Gastroesophageal sphincter (tissue), 4 donors: ENCODE results near the gene WNT2. TPM values are rescaled to one million over a fixed set of nuclear protein-coding genes. Genes with fewer than 3 reads are reported as not detected.

ENCODE experiments used
- ATAC-seq: fragments of 150-250 bp; one replicate; pipeline ENCODE4 v1.9.1; 2016; ENCODE audit warnings: mild to moderate bottlenecking, moderate library complexity
- H3K27ac ChIP-seq, 4 donors: fragments of 200-600 bp; sonication (generic) in 3 of 4; 1 replicate in 3 of 4; 2 replicates in 1 of 4; pipeline ENCODE4 v1.5.1; 2016 to 2019
- H3K27me3 ChIP-seq: fragments of 200-600 bp; sonication (generic); one replicate; pipeline ENCODE4 v1.5.1; 2019
- H3K36me3 ChIP-seq, 2 donors: fragments of 200-600 bp; sonication (generic); one replicate each; pipeline ENCODE4 v1.5.1; 2019; ENCODE audit warnings: control low read depth in 1 of 2
- H3K4me1 ChIP-seq, 3 donors: fragments of 200-600 bp; sonication (generic); 1 replicate in 2 of 3; 2 replicates in 1 of 3; pipeline ENCODE4 v1.5.1; 2016 to 2019; ENCODE audit warnings: control low read depth in 2 of 3
- H3K4me3 ChIP-seq, 2 donors: fragments of 200-600 bp; sonication (generic); one replicate each; pipeline ENCODE4 v1.5.1; 2019; ENCODE audit warnings: mild to moderate bottlenecking in 1 of 2, moderate library complexity in 1 of 2
- H3K9me3 ChIP-seq, 3 donors: fragments of 200-600 bp; sonication (generic); one replicate each; pipeline ENCODE4 v1.5.1; 2017 to 2019; ENCODE audit warnings: control low read depth in 2 of 3
- CTCF ChIP-seq, 4 experiments: fragments of 200-600 bp in 2 of 4; fragments of 450-650 bp in 2 of 4; sonication (generic) in 1 of 4; IDR thresholded peaks; one replicate each; pipeline ENCODE4 v1.5.1; 2017 to 2019; ENCODE audit warnings: antibody characterized with exemption in 4 of 4, mild to moderate bottlenecking in 2 of 4, moderate library complexity in 2 of 4
- EP300 ChIP-seq: sonication (generic); formaldehyde crosslinking; IDR thresholded peaks from one replicate; pipeline ENCODE4 v1.6.1; 2017; ENCODE audit warnings: antibody characterized with exemption, mild to moderate bottlenecking
- POLR2A ChIP-seq, 2 donors: fragments of 450-650 bp; IDR thresholded peaks; one replicate each; pipeline ENCODE4 v1.6.1; 2017; ENCODE audit warnings: antibody characterized with exemption in 2 of 2, mild to moderate bottlenecking in 2 of 2, moderate library complexity in 1 of 2
- POLR2AphosphoS5 ChIP-seq: sonication (generic); formaldehyde crosslinking; IDR thresholded peaks from one replicate; pipeline ENCODE4 v1.6.1; 2017; ENCODE audit warnings: antibody characterized with exemption
- WGBS, 2 donors: methylation state at CpG; one replicate each; pipeline ENCODE4 v1.1.5; 2018; ENCODE audit warnings: low coverage in 1 of 2; 5-methylcytosine and 5-hydroxymethylcytosine counted together
- total RNA-seq, 4 donors: library from RNA; depleted of rRNA; stranded (reverse); fragments of >200 nt; gene quantifications; one replicate each; pipeline ENCODE4 v1.1.0, GENCODE V29; 2016

The WNT2 gene
- total RNA-seq, 4 donors from 2014 or later = 0.54 to 1.3 (median 1.1) TPM; not detected in 1

GRCh38 chr7:117243390-117243789, 79.5 kb downstream of the WNT2 start:
- no peak overlapping the region for H3K4me3 ChIP-seq
- no peaks in the 10 kb centered on the region for H3K4me1 ChIP-seq
- TF ChIP-seq CTCF (IDR thresholded peaks at IDR 0.05) = no peak
- TF ChIP-seq EP300 = no peak
- no peak for TF ChIP-seq POLR2AphosphoS5
- TF ChIP-seq POLR2A (IDR thresholded peaks at IDR 0.05) = no peak
- 64 to 69% methylated on average over 2 to 3 of the region's 3 CpGs for WGBS, 2 donors
- ATAC-seq = no peak
- H3K27ac ChIP-seq = no peak overlapping the region
- H3K36me3 ChIP-seq = no peaks in the 10 kb centered on the region
- H3K9me3 ChIP-seq = peaks cover 0 to 14% (median 0%) of the 10 kb centered on the region in 3 donors
- H3K27me3 ChIP-seq = no peaks in the 10 kb centered on the region

- no peak overlapping the region for H3K27ac ChIP-seq
- H3K4me1 ChIP-seq = no peaks in the 10 kb centered on the region
- no peaks in the 10 kb centered on the region for H3K27me3 ChIP-seq
- TF ChIP-seq CTCF (IDR thresholded peaks at IDR 0.05) (no peak), POLR2A (IDR thresholded peaks at IDR 0.05) (no peak), EP300 (no peak), POLR2AphosphoS5 (no peak)
- 75 to 77% methylated on average over 3 to 4 of the region's 4 CpGs for WGBS, 2 donors
- H3K9me3 ChIP-seq = peaks cover 0 to 15% (median 0%) of the 10 kb centered on the region in 3 donors
- H3K36me3 ChIP-seq = no peaks in the 10 kb centered on the region
- no peak for ATAC-seq
- H3K4me3 ChIP-seq = no peak overlapping the region
Measured at GRCh38 chr7:117241088-117241487, 81.8 kb downstream of the WNT2 start.

- ATAC-seq = no peak
- H3K9me3 ChIP-seq = peaks cover 0 to 10% (median 0%) of the 10 kb centered on the region in 3 donors
- no peak overlapping the region for H3K4me3 ChIP-seq
- no peaks in the 10 kb centered on the region for H3K36me3 ChIP-seq
- no peak for TF ChIP-seq CTCF (IDR thresholded peaks at IDR 0.05)
- no peak for TF ChIP-seq EP300
- TF ChIP-seq POLR2AphosphoS5 = no peak
- no peak for TF ChIP-seq POLR2A (IDR thresholded peaks at IDR 0.05)
- H3K27ac ChIP-seq = no peak overlapping the region
- H3K4me1 ChIP-seq = no peaks in the 10 kb centered on the region
- 60 to 84% methylated on average over 3 of the region's 7 CpGs for WGBS, 2 donors
- H3K27me3 ChIP-seq = no peaks in the 10 kb centered on the region
Measured at GRCh38 chr7:117238937-117239336, 83.9 kb downstream of the WNT2 start.

DNA sequence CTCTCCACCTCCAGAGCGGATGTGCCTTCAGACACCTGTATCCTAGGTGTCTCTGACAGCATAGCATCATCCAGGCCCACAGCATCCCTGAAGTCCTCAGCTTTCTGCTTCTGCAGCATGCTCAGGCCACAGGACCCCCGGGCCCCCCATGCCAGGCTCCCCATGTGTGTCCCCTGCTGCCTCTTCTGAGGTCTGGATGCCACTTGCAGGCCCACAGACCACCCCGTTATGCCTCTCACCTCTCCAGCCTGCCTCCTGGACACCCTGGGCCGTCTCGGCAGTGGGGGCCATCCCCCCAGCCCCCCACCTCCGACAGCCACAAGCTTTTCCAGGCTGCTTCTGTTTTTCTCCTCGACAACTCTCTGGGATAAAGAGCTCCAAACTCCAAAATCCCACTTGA, 84.4 kb downstream of the WNT2 start:
- TF ChIP-seq POLR2A (IDR thresholded peaks at IDR 0.05) (no peak), CTCF (IDR thresholded peaks at IDR 0.05) (no peak), POLR2AphosphoS5 (no peak), EP300 (no peak)
- Histone ChIP-seq H3K36me3 (no peaks in the 10 kb centered on the region), H3K9me3 (peaks cover 0 to 10% (median 0%) of the 10 kb centered on the region in 3 donors), H3K27me3 (no peaks in the 10 kb centered on the region), H3K4me3 (no peak overlapping the region), H3K27ac (no peak overlapping the region), H3K4me1 (no peaks in the 10 kb centered on the region)
- ATAC-seq = no peak
- WGBS, 2 donors = 100% methylated on average over 1 of the region's 7 CpGs; no CpG with 5 or more reads in 1 of the 2 donors

DNA sequence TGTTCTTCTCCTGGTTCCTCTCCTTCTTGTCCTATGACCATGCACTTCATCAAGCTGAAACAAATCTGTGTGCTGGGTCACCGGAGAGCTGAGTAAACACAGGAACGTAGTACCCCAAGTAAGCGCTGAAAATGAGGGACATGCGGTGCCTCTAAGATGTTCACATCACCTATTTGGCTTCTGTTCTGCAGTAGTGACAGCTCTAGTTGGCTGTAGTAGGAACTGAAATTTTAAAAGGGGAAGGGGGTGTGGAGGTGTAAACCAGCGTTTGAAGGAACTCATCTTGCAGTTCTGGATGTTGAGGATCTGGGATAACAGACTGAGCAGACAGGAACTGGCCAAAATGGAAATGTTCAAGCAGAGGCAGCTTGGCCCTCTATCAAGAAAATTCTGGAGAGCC, 85.2 kb downstream of the WNT2 start:
- Histone ChIP-seq H3K36me3 (no peaks in the 10 kb centered on the region), H3K27ac (no peak overlapping the region), H3K9me3 (peaks cover 0 to 10% (median 0%) of the 10 kb centered on the region in 3 donors), H3K4me1 (no peaks in the 10 kb centered on the region), H3K27me3 (no peaks in the 10 kb centered on the region), H3K4me3 (no peak overlapping the region)
- no peak for ATAC-seq
- WGBS, 2 donors = 51 to 55% methylated on average over 4 of the region's 5 CpGs
- no peak for TF ChIP-seq POLR2AphosphoS5
- no peak for TF ChIP-seq EP300
- TF ChIP-seq CTCF (IDR thresholded peaks at IDR 0.05) = no peak
